CD8-positive, alpha-beta memory T cell (primary cell): ENCODE data around the gene COQ4. TPM values are rescaled to one million over a fixed set of nuclear protein-coding genes. Genes with fewer than 3 reads are reported as not detected.
"Not testable (repeated sequence)": the region's sequence is repeated elsewhere in the genome, so short reads cannot be mapped to it uniquely, and the experiment has no call there.

Experiments used
- CTCF ChIA-PET: fragments of 350-600 bp; sonication (Branson Sonifier 250); formaldehyde crosslinking; loops from one replicate; lab custom pipeline; 2021; ENCODE audit warnings: antibody characterized with exemption; lab: Charles Lee
- POLR2A ChIA-PET: fragments of 350-600 bp; sonication (Branson Sonifier 250); formaldehyde crosslinking; loops from one replicate; lab custom pipeline; 2021; ENCODE audit warnings: antibody characterized with exemption; lab: Charles Lee
- DNase-seq, 5 donors: peaks; one replicate each; pipeline versions ENCODE4 v3.0.0 to v3.0.0-alpha.2; 2020 to 2022; ENCODE audit warnings: mixed read lengths in 1 of 5
- H3K27ac ChIP-seq: one replicate; pipeline ENCODE4 v1.7.0; 2013; ENCODE audit warnings: low read depth, mild to moderate bottlenecking, low read length, moderate library complexity
- H3K27me3 ChIP-seq: 2 replicates; pipeline ENCODE4 v1.7.0; 2013; ENCODE audit warnings: low read length, mild to moderate bottlenecking; ENCODE audit not compliant: insufficient read depth, poor library complexity, severe bottlenecking
- H3K36me3 ChIP-seq: 2 replicates; pipeline ENCODE4 v1.7.0; 2013; ENCODE audit warnings: mild to moderate bottlenecking, low read length, moderate library complexity; ENCODE audit not compliant: insufficient read depth
- H3K4me1 ChIP-seq: 2 replicates; pipeline ENCODE4 v1.7.0; 2013; ENCODE audit warnings: mild to moderate bottlenecking, low read length, moderate library complexity; ENCODE audit not compliant: insufficient read depth
- H3K4me3 ChIP-seq: 2 replicates; pipeline ENCODE4 v1.7.0; 2013; ENCODE audit warnings: mild to moderate bottlenecking, low read length
- H3K9me3 ChIP-seq: 2 replicates; pipeline ENCODE4 v1.7.0; 2013; ENCODE audit warnings: mild to moderate bottlenecking, low read length
- H3K27ac Mint-ChIP-seq, 8 donors: one replicate each; pipeline ENCODE4 v1.8.0; 2020 to 2021; ENCODE audit warnings: mixed read lengths in 8 of 8, mild to moderate bottlenecking in 6 of 8, inconsistent platforms in 3 of 8, moderate library complexity in 3 of 8
- H3K27me3 Mint-ChIP-seq, 2 donors: one replicate each; pipeline ENCODE4 v1.8.0; 2020 to 2021; ENCODE audit warnings: mixed read lengths in 2 of 2, mild to moderate bottlenecking in 1 of 2, moderate library complexity in 1 of 2
- H3K36me3 Mint-ChIP-seq, 3 donors: one replicate each; pipeline ENCODE4 v1.8.0; 2020 to 2021; ENCODE audit warnings: mixed read lengths in 3 of 3, inconsistent platforms in 1 of 3, mild to moderate bottlenecking in 1 of 3
- H3K4me1 Mint-ChIP-seq, 3 donors: one replicate each; pipeline ENCODE4 v1.8.0; 2020 to 2021; ENCODE audit warnings: mixed read lengths in 3 of 3, inconsistent platforms in 1 of 3, mild to moderate bottlenecking in 1 of 3
- H3K4me3 Mint-ChIP-seq, 7 donors: one replicate each; pipeline ENCODE4 v1.8.0; 2020 to 2021; ENCODE audit warnings: mixed read lengths in 7 of 7, mild to moderate bottlenecking in 6 of 7, moderate library complexity in 4 of 7, inconsistent platforms in 2 of 7
- H3K9me3 Mint-ChIP-seq, 5 donors: one replicate each; pipeline ENCODE4 v1.8.0; 2020 to 2022; ENCODE audit warnings: mixed read lengths in 5 of 5, mild to moderate bottlenecking in 3 of 5, moderate library complexity in 2 of 5, inconsistent platforms in 1 of 5
- polyA plus RNA-seq: library from polyadenylated mRNA; unstranded; fragments of 300-500 nt; fragmentation: Illumina TruSeq; gene quantifications from one replicate; pipeline ENCODE4 v1.2.3, GENCODE V29; 2021
- total RNA-seq, 2 experiments: library from RNA; stranded (reverse); gene quantifications; one replicate each; pipeline ENCODE4 v1.2.3, GENCODE V29; 2021

COQ4 gene
- total RNA-seq (10 to 100 TPM; 51.1 to 56.9 TPM), polyA plus RNA-seq (36.9 TPM)

DNA sequence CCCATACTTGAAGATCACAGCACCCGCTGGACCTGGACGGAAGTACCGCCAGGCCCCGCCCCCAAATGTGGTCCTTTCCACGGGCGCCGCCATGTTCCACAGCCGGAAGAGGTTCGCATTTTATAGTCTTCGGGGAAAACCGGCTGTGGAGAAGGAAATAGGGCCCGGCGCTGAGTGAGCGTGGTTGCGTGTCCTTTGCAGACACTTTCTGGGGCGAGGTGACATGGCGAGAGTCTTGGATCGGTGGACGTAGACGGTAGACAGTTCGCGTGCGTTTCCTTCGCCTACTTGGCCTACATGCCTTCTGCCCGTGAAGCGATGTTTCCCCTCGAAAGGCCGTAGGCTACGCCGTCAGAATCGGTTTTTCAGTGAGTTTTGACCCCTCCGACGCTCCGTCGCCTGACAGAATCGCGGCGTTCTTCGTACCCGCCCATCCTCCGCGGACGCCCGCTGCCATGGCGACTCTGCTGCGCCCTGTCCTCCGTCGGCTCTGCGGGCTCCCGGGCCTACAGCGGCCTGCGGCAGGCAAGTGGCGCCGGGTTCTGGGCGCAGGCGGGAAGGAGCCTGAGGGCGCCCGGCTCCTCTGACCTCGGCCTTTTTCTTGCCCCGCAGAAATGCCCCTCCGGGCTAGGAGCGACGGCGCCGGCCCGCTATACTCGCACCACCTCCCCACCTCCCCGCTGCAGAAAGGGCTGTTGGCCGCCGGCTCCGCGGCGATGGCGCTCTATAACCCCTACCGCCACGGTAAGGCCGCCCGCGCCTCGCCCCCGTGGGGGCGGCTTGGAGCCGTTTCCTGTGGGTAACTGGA, at the start of gene COQ4, which contains the start of gene TRUB2:
Gene COQ4 (plus strand): TSS at position 436 of the 808 bp plus-strand sequence. CDS start 20 bp downstream, at position 456.
Gene TRUB2 (minus strand): TSS at position 44 of the 808 bp plus-strand sequence. CDS start 39 bp downstream, at position 5.
- H3K27ac Mint-ChIP-seq = peak within 1 kb of the TSS; percentile 95 to 100 (median 98)
- CTCF ChIA-PET = interaction anchor here (0.9 to 1.3 kb wide), 2 partner anchors 13 to 19 kb away, joined by 3 to 4 read pairs; no protein-coding TSS in a partner anchor
- H3K27ac ChIP-seq = peak within 1 kb of the TSS; percentile 85

GRCh38 chr9:128274245-128274644, 48.4 kb upstream of the COQ4 start:
- H3K4me1 Mint-ChIP-seq = peaks cover 25 to 43% (median 40%) of the 10 kb centered on the region in 3 donors
- DNase-seq = no peak
- no peaks in the 10 kb centered on the region for H3K9me3 Mint-ChIP-seq
- peaks cover 0 to 43% (median 0%) of the 10 kb centered on the region in 3 donors for H3K36me3 Mint-ChIP-seq
- peak overlapping the region; percentile 96 to 98 (median 97) for H3K4me3 Mint-ChIP-seq
- peaks cover 7% of the 10 kb centered on the region for H3K36me3 ChIP-seq
- H3K9me3 ChIP-seq = no peaks in the 10 kb centered on the region
- H3K4me3 ChIP-seq = peak overlapping the region; percentile 81
- no peaks in the 10 kb centered on the region for H3K27me3 ChIP-seq
- H3K4me1 ChIP-seq = peaks cover 19% of the 10 kb centered on the region
- CTCF ChIA-PET = interaction anchor here (1.3 kb wide), 1 partner anchor 24 kb away, joined by 3 read pairs; no protein-coding TSS in a partner anchor
- POLR2A ChIA-PET = no interaction called here
- H3K27ac ChIP-seq = peak overlapping the region; percentile 94
- H3K27me3 Mint-ChIP-seq = peaks cover 0 to 3% of the 10 kb centered on the region in 2 donors
- peak overlapping the region in 6 of 8 donors; percentile 42 to 99 (median 96) for H3K27ac Mint-ChIP-seq

More for the DNA sequence above, at the start of gene COQ4, which contains the start of gene TRUB2:
- Histone ChIP-seq H3K4me3 (peak within 1 kb of the TSS; percentile 81), H3K4me1 (peaks cover 29% of the 10 kb centered on the region), H3K36me3 (peaks cover 15% of the 10 kb centered on the region), H3K27me3 (no peaks in the 10 kb centered on the region), H3K9me3 (no peaks in the 10 kb centered on the region)
- DNase-seq = peak; percentile 89 to 95 (median 92)
- Mint-ChIP-seq H3K9me3 (no peaks in the 10 kb centered on the region), H3K4me1 (peaks cover 29 to 44% (median 34%) of the 10 kb centered on the region in 3 donors), H3K27me3 (no peaks in the 10 kb centered on the region), H3K36me3 (peaks cover 0 to 42% (median 0%) of the 10 kb centered on the region in 3 donors), H3K4me3 (peak within 1 kb of the TSS; percentile 91 to 99 (median 96))
- POLR2A ChIA-PET = no interaction called here

- Mint-ChIP-seq H3K4me1 (peaks cover 28 to 47% (median 43%) of the 10 kb centered on the region in 3 donors), H3K27ac (peak within 1 kb of the TSS; percentile 94 to 99 (median 97)), H3K9me3 (no peaks in the 10 kb centered on the region), H3K4me3 (peak within 1 kb of the TSS; percentile 96 to 98 (median 97)), H3K36me3 (peaks cover 0 to 42% (median 3%) of the 10 kb centered on the region in 3 donors), H3K27me3 (peaks cover 0 to 3% of the 10 kb centered on the region in 2 donors)
- no peaks in the 10 kb centered on the region for H3K27me3 ChIP-seq
- POLR2A ChIA-PET = interaction anchor here (0.7 to 1.2 kb wide), 2 partner anchors 25 to 96 kb away, joined by 4 to 20 read pairs; partner anchors contain the start of gene URM1
- no peaks in the 10 kb centered on the region for H3K9me3 ChIP-seq
- H3K4me1 ChIP-seq = peaks cover 19% of the 10 kb centered on the region
- CTCF ChIA-PET = interaction anchor here (1.2 kb wide), 2 partner anchors 20 to 25 kb away, joined by 5 to 7 read pairs; no protein-coding TSS in a partner anchor
- peaks cover 7% of the 10 kb centered on the region for H3K36me3 ChIP-seq
- peak within 1 kb of the TSS; percentile 96 for H3K27ac ChIP-seq
- peak in 2 of 5 donors; percentile 20 to 56 for DNase-seq
- peak within 1 kb of the TSS; percentile 98 for H3K4me3 ChIP-seq
These were observed 47.2 kb upstream of the COQ4 start, which contains the start of gene GOLGA2 for GRCh38 chr9:128275198-128276007. GOLGA2 (minus strand) TSS chr9:128276007; CDS start chr9:128275976, 31 bp downstream.

- ChIA-PET CTCF (interaction anchor here (1.2 kb wide), 2 partner anchors 19 to 26 kb away, joined by 5 to 7 read pairs; no protein-coding TSS in a partner anchor), POLR2A (interaction anchor here (0.5 to 1.2 kb wide), 3 partner anchors 26 to 386 kb away, joined by 3 to 20 read pairs (median 4); partner anchors contain the start of gene URM1)
- H3K27ac ChIP-seq = peak within 1 kb of the TSS; percentile 96
- H3K4me3 Mint-ChIP-seq = peak within 1 kb of the TSS; percentile 96 to 98 (median 97)
- H3K4me1 Mint-ChIP-seq = peaks cover 28 to 47% (median 43%) of the 10 kb centered on the region in 3 donors
- no peaks in the 10 kb centered on the region for H3K9me3 Mint-ChIP-seq
- peak within 1 kb of the TSS; percentile 98 for H3K4me3 ChIP-seq
- H3K27me3 Mint-ChIP-seq = peaks cover 0 to 3% of the 10 kb centered on the region in 2 donors
- no peaks in the 10 kb centered on the region for H3K9me3 ChIP-seq
- peak within 1 kb of the TSS; percentile 94 to 99 (median 97) for H3K27ac Mint-ChIP-seq
- H3K4me1 ChIP-seq = peaks cover 19% of the 10 kb centered on the region
- peak; percentile 100 for DNase-seq
- peaks cover 7% of the 10 kb centered on the region for H3K36me3 ChIP-seq
- H3K27me3 ChIP-seq = no peaks in the 10 kb centered on the region
- peaks cover 0 to 35% (median 3%) of the 10 kb centered on the region in 3 donors for H3K36me3 Mint-ChIP-seq
These were observed 46.5 kb upstream of the COQ4 start, which contains the start of gene SWI5 for GRCh38 chr9:128276008-128276573. SWI5 (plus strand) TSS chr9:128276276.

- Mint-ChIP-seq H3K27me3 (peaks cover 0 to 3% of the 10 kb centered on the region in 2 donors), H3K36me3 (peaks cover 0 to 30% (median 5%) of the 10 kb centered on the region in 3 donors), H3K9me3 (no peaks in the 10 kb centered on the region), H3K4me1 (peaks cover 27 to 47% (median 43%) of the 10 kb centered on the region in 3 donors), H3K4me3 (peak overlapping the region; percentile 96 to 98 (median 97)), H3K27ac (peak overlapping the region; percentile 94 to 99 (median 97))
- Histone ChIP-seq H3K9me3 (no peaks in the 10 kb centered on the region), H3K4me1 (peaks cover 19% of the 10 kb centered on the region), H3K36me3 (peaks cover 7% of the 10 kb centered on the region), H3K27ac (peak overlapping the region; percentile 96), H3K27me3 (no peaks in the 10 kb centered on the region), H3K4me3 (peak overlapping the region; percentile 98)
- POLR2A ChIA-PET = interaction anchor here (0.5 to 1.2 kb wide), 3 partner anchors 27 to 385 kb away, joined by 3 to 20 read pairs (median 4); partner anchors contain the start of gene URM1
- peak in 1 of 5 donors; percentile 8 for DNase-seq
- CTCF ChIA-PET = interaction anchor here (1.2 kb wide), 2 partner anchors 19 to 27 kb away, joined by 5 to 7 read pairs; no protein-coding TSS in a partner anchor
These were observed 45.9 kb upstream of the COQ4 start for GRCh38 chr9:128276574-128277270.

- CTCF ChIA-PET, H3K9me3 ChIP-seq, POLR2A ChIA-PET, H3K27me3 Mint-ChIP-seq, H3K4me3 ChIP-seq, H3K36me3 ChIP-seq, DNase-seq, H3K27me3 ChIP-seq, H3K9me3 Mint-ChIP-seq: not testable (repeated sequence)
- Mint-ChIP-seq H3K4me1 (peaks cover 25 to 39% (median 36%) of the 10 kb centered on the region in 3 donors), H3K27ac (peak overlapping the region in 5 of 8 donors; percentile 4 to 85 (median 36)), H3K36me3 (peaks cover 0 to 13% (median 5%) of the 10 kb centered on the region in 3 donors), H3K4me3 (peak overlapping the region in 4 of 7 donors; percentile 45 to 60 (median 50))
- H3K27ac ChIP-seq = peak overlapping the region; percentile 81
- peaks cover 19% of the 10 kb centered on the region for H3K4me1 ChIP-seq
These were observed 43.3 kb upstream of the COQ4 start for GRCh38 chr9:128279088-128280073.
